ENCODE data around the gene UTS2B. TPM values are rescaled to one million over a fixed set of nuclear protein-coding genes. Genes with fewer than 3 reads are reported as not detected.

UTS2B gene
- total RNA-seq, 1 experiment from 2014 or later, result 0.52 TPM

GRCh38 chr3:191237047-191237882 lies 93.1 kb downstream of the UTS2B start:
- H3K27ac Mint-ChIP-seq (ENCODE audit: unreplicated experiment), result no peak overlapping the region
- H3K36me3 Mint-ChIP-seq (ENCODE audit: insufficient read depth, unreplicated experiment), result no peaks in the 10 kb centered on the region
- Histone ChIP-seq H3K27me3 (replicated peaks; ENCODE audit: control insufficient read depth, insufficient read depth, low read length) (no peaks in the 10 kb centered on the region), H3K4me3 (ENCODE audit: low read depth, low read length) (no peak overlapping the region), H3K4me1 (peaks cover 10% of the 10 kb centered on the region; the same call in 1 of the 2 replicates), H3K36me3 (ENCODE audit: control insufficient read depth, insufficient read depth, low read length) (no peaks in the 10 kb centered on the region), H3K9me3 (no peaks in the 10 kb centered on the region)
- intact Hi-C loops (cut with micrococcal nuclease; ENCODE audit: unreplicated experiment), result no loop called here
- H3K9me3 Mint-ChIP-seq (ENCODE audit: unreplicated experiment), result no peaks in the 10 kb centered on the region
- H3K4me1 Mint-ChIP-seq (ENCODE audit: low read depth, unreplicated experiment), result peaks cover 21% of the 10 kb centered on the region
- DNase-seq, result no peak
- CTCF ChIA-PET, result no interaction called here
- POLR2A ChIA-PET, result no interaction called here
- no peak for TF ChIP-seq CTCF (IDR thresholded peaks at IDR 0.05; ENCODE audit: insufficient read depth in 1 of 2, low read depth in 1 of 2, low read length in 1 of 2, severe bottlenecking in 1 of 2, unreplicated experiment in 1 of 2)
- H3K4me3 Mint-ChIP-seq (ENCODE audit: unreplicated experiment), result no peak overlapping the region
- H3K27me3 Mint-ChIP-seq (ENCODE audit: insufficient read depth, unreplicated experiment), result no peaks in the 10 kb centered on the region
- no TSS peak for BruUV-seq (replicated peaks)

GRCh38 chr3:191236646-191237045 lies 93.7 kb downstream of the UTS2B start:
- H3K4me3 Mint-ChIP-seq (ENCODE audit: unreplicated experiment), result no peak overlapping the region
- Histone ChIP-seq H3K4me1 (peaks cover 10% of the 10 kb centered on the region; the same call in 1 of the 2 replicates), H3K4me3 (ENCODE audit: low read depth, low read length) (no peak overlapping the region), H3K36me3 (ENCODE audit: control insufficient read depth, insufficient read depth, low read length) (no peaks in the 10 kb centered on the region), H3K27me3 (replicated peaks; ENCODE audit: control insufficient read depth, insufficient read depth, low read length) (no peaks in the 10 kb centered on the region), H3K9me3 (no peaks in the 10 kb centered on the region)
- H3K9me3 Mint-ChIP-seq (ENCODE audit: unreplicated experiment), result no peaks in the 10 kb centered on the region
- H3K4me1 Mint-ChIP-seq (ENCODE audit: low read depth, unreplicated experiment), result peaks cover 21% of the 10 kb centered on the region
- DNase-seq, result no peak
- H3K27me3 Mint-ChIP-seq (ENCODE audit: insufficient read depth, unreplicated experiment), result no peaks in the 10 kb centered on the region
- H3K27ac Mint-ChIP-seq (ENCODE audit: unreplicated experiment), result no peak overlapping the region
- no TSS peak for BruUV-seq (replicated peaks)
- intact Hi-C loops (cut with micrococcal nuclease; ENCODE audit: unreplicated experiment), result no loop called here
- no peak for TF ChIP-seq CTCF (IDR thresholded peaks at IDR 0.05; ENCODE audit: insufficient read depth in 1 of 2, low read depth in 1 of 2, low read length in 1 of 2, severe bottlenecking in 1 of 2, unreplicated experiment in 1 of 2)
- H3K36me3 Mint-ChIP-seq (ENCODE audit: insufficient read depth, unreplicated experiment), result no peaks in the 10 kb centered on the region
- POLR2A ChIA-PET, result no interaction called here
- CTCF ChIA-PET, result no interaction called here

GRCh38 chr3:191235331-191236314 lies 94.7 kb downstream of the UTS2B start:
- no peaks in the 10 kb centered on the region for H3K36me3 ChIP-seq (ENCODE audit: control insufficient read depth, insufficient read depth, low read length)
- BruUV-seq (replicated peaks), result no TSS peak
- no peaks in the 10 kb centered on the region for H3K27me3 ChIP-seq (replicated peaks; ENCODE audit: control insufficient read depth, insufficient read depth, low read length)
- ChIA-PET CTCF (no interaction called here), POLR2A (no interaction called here)
- Mint-ChIP-seq H3K36me3 (ENCODE audit: insufficient read depth, unreplicated experiment) (no peaks in the 10 kb centered on the region), H3K27me3 (ENCODE audit: insufficient read depth, unreplicated experiment) (no peaks in the 10 kb centered on the region), H3K27ac (ENCODE audit: unreplicated experiment) (no peak overlapping the region), H3K9me3 (ENCODE audit: unreplicated experiment) (no peaks in the 10 kb centered on the region), H3K4me3 (ENCODE audit: unreplicated experiment) (no peak overlapping the region), H3K4me1 (ENCODE audit: low read depth, unreplicated experiment) (peaks cover 21% of the 10 kb centered on the region)
- no peaks in the 10 kb centered on the region for H3K9me3 ChIP-seq
- H3K4me3 ChIP-seq (ENCODE audit: low read depth, low read length), result no peak overlapping the region
- intact Hi-C loops (cut with micrococcal nuclease; ENCODE audit: unreplicated experiment), result no loop called here
- DNase-seq, result no peak
- H3K4me1 ChIP-seq, result peaks cover 10% of the 10 kb centered on the region; the same call in 1 of the 2 replicates
- TF ChIP-seq CTCF (IDR thresholded peaks at IDR 0.05; ENCODE audit: insufficient read depth in 1 of 2, low read depth in 1 of 2, low read length in 1 of 2, severe bottlenecking in 1 of 2, unreplicated experiment in 1 of 2), result no peak

Data from Caco-2 (cell line).